ENCODE data around the gene DIAPH1. TPM values are rescaled to one million over a fixed set of nuclear protein-coding genes. Genes with fewer than 3 reads are reported as not detected.

DIAPH1 gene
- total RNA-seq, 1 donor from 2014 or later, result 44.1 TPM

- Mint-ChIP-seq H3K27ac (ENCODE audit: unreplicated experiment) (no peak overlapping the region), H3K27me3 (ENCODE audit: low read depth) (no peaks in the 10 kb centered on the region), H3K9me3 (ENCODE audit: low read depth) (no peaks in the 10 kb centered on the region), H3K4me1 (ENCODE audit: low read depth) (peaks cover 22% of the 10 kb centered on the region), H3K36me3 (ENCODE audit: low read depth) (peaks cover 19% of the 10 kb centered on the region), H3K4me3 (ENCODE audit: unreplicated experiment) (no peak overlapping the region)
- no peak for DNase-seq (ENCODE audit: low spot score)
- TF ChIP-seq, protein P1, sequence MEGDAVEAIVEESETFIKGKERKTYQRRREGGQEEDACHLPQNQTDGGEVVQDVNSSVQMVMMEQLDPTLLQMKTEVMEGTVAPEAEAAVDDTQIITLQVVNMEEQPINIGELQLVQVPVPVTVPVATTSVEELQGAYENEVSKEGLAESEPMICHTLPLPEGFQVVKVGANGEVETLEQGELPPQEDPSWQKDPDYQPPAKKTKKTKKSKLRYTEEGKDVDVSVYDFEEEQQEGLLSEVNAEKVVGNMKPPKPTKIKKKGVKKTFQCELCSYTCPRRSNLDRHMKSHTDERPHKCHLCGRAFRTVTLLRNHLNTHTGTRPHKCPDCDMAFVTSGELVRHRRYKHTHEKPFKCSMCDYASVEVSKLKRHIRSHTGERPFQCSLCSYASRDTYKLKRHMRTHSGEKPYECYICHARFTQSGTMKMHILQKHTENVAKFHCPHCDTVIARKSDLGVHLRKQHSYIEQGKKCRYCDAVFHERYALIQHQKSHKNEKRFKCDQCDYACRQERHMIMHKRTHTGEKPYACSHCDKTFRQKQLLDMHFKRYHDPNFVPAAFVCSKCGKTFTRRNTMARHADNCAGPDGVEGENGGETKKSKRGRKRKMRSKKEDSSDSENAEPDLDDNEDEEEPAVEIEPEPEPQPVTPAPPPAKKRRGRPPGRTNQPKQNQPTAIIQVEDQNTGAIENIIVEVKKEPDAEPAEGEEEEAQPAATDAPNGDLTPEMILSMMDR (IDR thresholded peaks at IDR 0.05), result no peak
These were observed 13.8 kb upstream of the DIAPH1 start for GRCh38 chr5:141632650-141633049.

DNA sequence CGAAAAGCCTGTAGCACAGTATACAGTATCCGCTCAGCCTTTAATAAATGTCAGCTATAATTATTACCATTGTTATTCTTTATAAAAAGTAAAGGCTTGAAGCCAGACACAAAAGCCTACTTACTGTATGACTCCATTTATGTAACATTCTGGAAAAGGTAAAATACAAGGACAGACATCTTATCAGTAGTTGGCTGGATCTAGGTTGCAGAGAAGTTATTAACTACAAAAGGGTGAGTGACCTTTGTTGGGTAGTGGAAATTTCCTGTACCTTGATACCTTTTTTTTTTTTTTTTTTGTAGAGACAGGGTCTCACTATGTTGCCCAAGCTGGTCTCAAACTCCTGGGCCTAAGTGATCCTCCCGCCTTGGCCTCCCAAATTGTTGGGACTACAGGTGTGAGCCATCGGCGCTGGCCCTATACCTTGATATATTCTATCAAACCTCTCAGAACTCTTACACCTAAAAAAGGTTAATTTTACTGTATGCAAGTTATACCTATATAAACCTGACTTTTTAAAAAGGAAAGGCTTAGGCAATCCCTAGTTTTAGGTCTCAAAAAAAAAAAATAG, 11.9 kb upstream of the DIAPH1 start:
- Mint-ChIP-seq H3K4me3 (ENCODE audit: unreplicated experiment) (no peak overlapping the region), H3K9me3 (ENCODE audit: low read depth) (no peaks in the 10 kb centered on the region), H3K36me3 (ENCODE audit: low read depth) (peaks cover 30% of the 10 kb centered on the region), H3K27ac (ENCODE audit: unreplicated experiment) (no peak overlapping the region), H3K4me1 (ENCODE audit: low read depth) (peaks cover 14% of the 10 kb centered on the region), H3K27me3 (ENCODE audit: low read depth) (no peaks in the 10 kb centered on the region)
- no peak for DNase-seq (ENCODE audit: low spot score)
- TF ChIP-seq, protein P1 (IDR thresholded peaks at IDR 0.05), result no peak

DNA sequence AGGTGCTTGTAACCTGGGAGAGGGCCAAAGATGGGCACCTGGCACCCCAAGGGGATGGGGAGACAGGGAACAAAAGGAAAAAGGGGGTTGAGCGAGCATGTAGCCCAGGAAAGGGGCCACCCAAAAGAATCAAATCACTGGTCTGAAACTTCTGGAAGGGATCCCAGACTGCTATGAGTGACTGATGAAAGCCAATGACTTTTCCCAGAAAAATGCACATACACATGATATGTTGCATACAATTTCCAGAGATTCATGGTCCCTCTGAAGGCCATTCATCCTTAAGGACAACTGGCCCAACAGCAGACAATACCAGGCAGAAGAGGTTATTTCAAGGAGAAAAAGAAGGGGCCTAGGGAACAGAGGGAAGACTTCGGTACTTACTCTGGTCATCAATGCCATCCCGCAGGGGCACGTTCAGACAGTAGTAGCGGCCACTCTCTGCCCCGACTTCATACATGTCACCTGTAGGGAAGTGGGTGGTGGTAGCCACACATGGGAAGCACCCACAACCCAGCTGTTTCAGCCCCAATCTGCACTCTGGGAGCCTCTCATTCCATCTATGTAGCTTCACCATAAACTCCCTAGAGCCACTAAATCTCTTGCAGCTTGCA, 9.5 kb upstream of the DIAPH1 start:
- Mint-ChIP-seq H3K4me1 (ENCODE audit: low read depth) (no peaks in the 10 kb centered on the region), H3K4me3 (ENCODE audit: unreplicated experiment) (no peak overlapping the region), H3K27ac (ENCODE audit: unreplicated experiment) (no peak overlapping the region), H3K36me3 (ENCODE audit: low read depth) (peaks cover 38% of the 10 kb centered on the region), H3K9me3 (ENCODE audit: low read depth) (no peaks in the 10 kb centered on the region), H3K27me3 (ENCODE audit: low read depth) (no peaks in the 10 kb centered on the region)
- TF ChIP-seq, protein P1 (IDR thresholded peaks at IDR 0.05), result no peak
- DNase-seq (ENCODE audit: low spot score), result no peak

DNA sequence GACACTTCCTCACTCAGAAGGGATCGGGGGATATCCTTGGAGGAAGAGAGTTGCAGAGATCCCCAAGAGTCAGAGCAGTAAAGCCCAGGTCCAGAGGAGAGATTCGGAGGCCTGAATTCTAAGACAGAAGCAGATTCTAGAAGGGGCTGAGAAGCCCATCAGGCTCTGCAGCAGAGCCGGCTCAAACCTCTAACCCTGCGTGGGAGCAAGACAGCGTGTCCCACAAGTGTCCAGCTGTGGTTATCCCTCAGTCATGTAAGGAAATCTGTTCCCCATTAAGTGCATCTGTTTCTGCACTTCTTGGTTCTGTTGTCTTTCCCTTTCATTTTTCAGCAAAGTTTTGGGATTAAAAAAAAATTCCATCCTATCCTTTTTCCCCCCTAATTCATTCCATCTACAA, 4.8 kb upstream of the DIAPH1 start:
- Mint-ChIP-seq H3K4me3 (ENCODE audit: unreplicated experiment) (no peak overlapping the region), H3K9me3 (ENCODE audit: low read depth) (no peaks in the 10 kb centered on the region), H3K27me3 (ENCODE audit: low read depth) (no peaks in the 10 kb centered on the region), H3K27ac (ENCODE audit: unreplicated experiment) (no peak overlapping the region), H3K4me1 (ENCODE audit: low read depth) (peaks cover 11% of the 10 kb centered on the region), H3K36me3 (ENCODE audit: low read depth) (peaks cover 41% of the 10 kb centered on the region)
- DNase-seq (ENCODE audit: low spot score), result no peak
- TF ChIP-seq, protein P1 (IDR thresholded peaks at IDR 0.05), result no peak

DNA sequence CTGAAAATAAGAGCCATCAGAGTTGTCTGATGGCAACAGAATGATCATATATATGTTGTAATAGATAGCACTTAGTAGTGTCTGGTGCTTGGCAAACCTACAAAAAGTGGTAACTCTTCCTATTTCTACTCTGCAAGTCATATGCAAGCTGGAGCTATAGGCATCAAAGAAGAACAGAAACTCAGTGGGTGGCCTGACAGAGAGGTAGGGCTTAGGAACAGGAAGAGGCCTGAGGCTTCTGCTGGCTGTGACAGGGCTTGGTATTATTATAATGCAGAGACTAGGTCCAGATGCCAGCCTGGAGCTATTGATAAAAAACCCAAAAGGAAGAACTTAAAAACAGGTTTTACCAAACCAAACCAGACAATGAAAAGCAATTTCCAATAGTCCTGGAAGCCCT, 4.4 kb upstream of the DIAPH1 start:
- H3K27ac Mint-ChIP-seq (ENCODE audit: unreplicated experiment), result no peak overlapping the region
- H3K36me3 Mint-ChIP-seq (ENCODE audit: low read depth), result peaks cover 40% of the 10 kb centered on the region
- no peaks in the 10 kb centered on the region for H3K27me3 Mint-ChIP-seq (ENCODE audit: low read depth)
- H3K4me1 Mint-ChIP-seq (ENCODE audit: low read depth), result peaks cover 12% of the 10 kb centered on the region
- no peak overlapping the region for H3K4me3 Mint-ChIP-seq (ENCODE audit: unreplicated experiment)
- no peaks in the 10 kb centered on the region for H3K9me3 Mint-ChIP-seq (ENCODE audit: low read depth)
- DNase-seq (ENCODE audit: low spot score), result no peak
- TF ChIP-seq, protein P1 (IDR thresholded peaks at IDR 0.05), result no peak
